Keratinocyte (primary cell): Measurements from ENCODE around the gene SCAPER.

Source experiments
- EZH2 ChIP-seq: IDR thresholded peaks from one replicate; pipeline ENCODE4 v1.6.1; 2012; ENCODE audit warnings: inconsistent platforms, mild to moderate bottlenecking, low read length, moderate library complexity
- TF ChIP-seq, protein P1 (sequence below), 3 experiments: IDR thresholded peaks in 1 of 3; conservative IDR thresholded peaks in 1 of 3; optimal IDR thresholded peaks in 1 of 3; 2 replicates in 2 of 3; 3 replicates in 1 of 3; pipeline versions ENCODE3 to v1.5.1; 2011; ENCODE audit warnings: low read length in 3 of 3, mild to moderate bottlenecking in 3 of 3, moderate library complexity in 2 of 3, control low read depth in 1 of 3, inconsistent platforms in 1 of 3; ENCODE audit not compliant: insufficient read depth in 2 of 3; ENCODE audit errors: extremely low read depth in 1 of 3

DNA sequence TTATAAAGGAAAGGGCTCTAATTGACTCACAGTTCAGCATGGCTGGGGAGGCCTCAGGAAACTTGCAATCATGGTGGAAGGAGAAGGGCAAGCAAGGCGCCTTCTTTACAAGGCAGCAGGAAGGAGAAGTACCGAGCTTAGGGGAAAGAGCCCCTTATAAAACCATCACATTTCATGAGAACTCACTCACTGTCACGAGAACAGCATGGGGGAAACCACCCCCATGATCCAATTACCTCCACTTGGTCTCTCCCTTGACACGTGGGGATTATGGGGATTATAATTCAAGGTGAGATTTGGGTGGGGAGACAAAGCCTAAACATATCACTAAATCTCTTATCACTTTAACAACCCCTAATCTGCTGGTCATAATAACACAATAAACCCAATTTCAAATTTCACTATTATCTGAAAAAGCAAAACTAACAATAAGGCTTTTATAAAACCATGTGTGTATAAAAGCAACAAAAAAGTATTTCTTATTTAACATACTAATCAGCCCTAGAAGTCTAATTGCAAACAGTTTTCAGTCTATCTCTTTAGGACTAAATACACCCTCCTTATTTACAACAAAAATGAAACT lies 43.2 kb downstream of the SCAPER start:
- TF ChIP-seq, protein P1, sequence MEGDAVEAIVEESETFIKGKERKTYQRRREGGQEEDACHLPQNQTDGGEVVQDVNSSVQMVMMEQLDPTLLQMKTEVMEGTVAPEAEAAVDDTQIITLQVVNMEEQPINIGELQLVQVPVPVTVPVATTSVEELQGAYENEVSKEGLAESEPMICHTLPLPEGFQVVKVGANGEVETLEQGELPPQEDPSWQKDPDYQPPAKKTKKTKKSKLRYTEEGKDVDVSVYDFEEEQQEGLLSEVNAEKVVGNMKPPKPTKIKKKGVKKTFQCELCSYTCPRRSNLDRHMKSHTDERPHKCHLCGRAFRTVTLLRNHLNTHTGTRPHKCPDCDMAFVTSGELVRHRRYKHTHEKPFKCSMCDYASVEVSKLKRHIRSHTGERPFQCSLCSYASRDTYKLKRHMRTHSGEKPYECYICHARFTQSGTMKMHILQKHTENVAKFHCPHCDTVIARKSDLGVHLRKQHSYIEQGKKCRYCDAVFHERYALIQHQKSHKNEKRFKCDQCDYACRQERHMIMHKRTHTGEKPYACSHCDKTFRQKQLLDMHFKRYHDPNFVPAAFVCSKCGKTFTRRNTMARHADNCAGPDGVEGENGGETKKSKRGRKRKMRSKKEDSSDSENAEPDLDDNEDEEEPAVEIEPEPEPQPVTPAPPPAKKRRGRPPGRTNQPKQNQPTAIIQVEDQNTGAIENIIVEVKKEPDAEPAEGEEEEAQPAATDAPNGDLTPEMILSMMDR (optimal IDR thresholded peaks at IDR 0.05 in 1 of 3, IDR thresholded peaks at IDR 0.05 in 1 of 3, conservative IDR thresholded peaks at IDR 0.05 in 1 of 3; ENCODE audit: extremely low read depth in 1 of 3, insufficient read depth in 2 of 3, low read length in 3 of 3) = no peak
- no peak for TF ChIP-seq EZH2
